Hepatocyte (in vitro differentiated cells): ENCODE data around the gene ABLIM2. TPM values are rescaled to one million over a fixed set of nuclear protein-coding genes. Genes with fewer than 3 reads are reported as not detected.

Source experiments
- DNase-seq: peaks from one replicate; pipeline ENCODE4 v3.0.0-alpha.2; 2016; ENCODE audit warnings: low spot score
- H2AFZ ChIP-seq: fragments of 200-600 bp; sonication (generic); 2 replicates; pipeline ENCODE4 v1.6.0; 2016; ENCODE audit warnings: antibody characterized with exemption, mild to moderate bottlenecking
- H3K27ac ChIP-seq: fragments of 200-600 bp; sonication (generic); 2 replicates; pipeline ENCODE4 v1.5.1; 2016; ENCODE audit warnings: mild to moderate bottlenecking
- H3K27me3 ChIP-seq: fragments of 200-600 bp; sonication (generic); 2 replicates; pipeline ENCODE4 v1.6.1; 2016
- H3K36me3 ChIP-seq: fragments of 200-600 bp; sonication (generic); replicated peaks from 2 replicates; pipeline ENCODE4 v1.5.1; 2016; ENCODE audit warnings: low read depth; ENCODE audit not compliant: insufficient read depth
- H3K4me1 ChIP-seq: fragments of 200-600 bp; sonication (generic); 2 replicates; pipeline ENCODE4 v1.5.1; 2016; ENCODE audit warnings: mild to moderate bottlenecking, moderate library complexity; ENCODE audit not compliant: insufficient read depth
- H3K4me2 ChIP-seq: fragments of 200-600 bp; sonication (generic); 2 replicates; pipeline ENCODE4 v1.6.0; 2016
- H3K4me3 ChIP-seq: fragments of 200-600 bp; sonication (generic); 2 replicates; pipeline ENCODE4 v1.5.1; 2016; ENCODE audit warnings: mild to moderate bottlenecking
- H3K79me2 ChIP-seq: fragments of 200-600 bp; sonication (generic); 2 replicates; pipeline ENCODE4 v1.6.0; 2017; ENCODE audit warnings: mild to moderate bottlenecking
- H3K9me2 ChIP-seq: fragments of 200-600 bp; sonication (generic); replicated peaks from 2 replicates; pipeline ENCODE4 v1.6.0; 2017; ENCODE audit warnings: mild to moderate bottlenecking; ENCODE audit not compliant: insufficient read depth
- H3K9me3 ChIP-seq: fragments of 200-600 bp; sonication (generic); 2 replicates; pipeline ENCODE4 v1.5.1; 2016; ENCODE audit warnings: low read depth, mild to moderate bottlenecking
- H4K20me1 ChIP-seq: fragments of 200-600 bp; sonication (generic); 2 replicates; pipeline ENCODE4 v1.6.0; 2016; ENCODE audit warnings: mild to moderate bottlenecking; ENCODE audit not compliant: insufficient read depth, poor library complexity, severe bottlenecking
- CTCF ChIP-seq: fragments of 200-600 bp; sonication (generic); IDR thresholded peaks from 2 replicates; pipeline ENCODE4 v1.5.1; 2016; ENCODE audit warnings: antibody characterized with exemption, mild to moderate bottlenecking; ENCODE audit not compliant: poor library complexity
- EZH2 ChIP-seq: fragments of 200-600 bp; sonication (generic); IDR thresholded peaks from 2 replicates; pipeline ENCODE4 v1.6.1; 2016; ENCODE audit warnings: antibody characterized with exemption, mild to moderate bottlenecking, borderline replicate concordance
- EZH2phosphoT487 ChIP-seq: fragments of 200-600 bp; sonication (generic); IDR thresholded peaks from one replicate; pipeline ENCODE4 v1.6.1; 2018; ENCODE audit warnings: antibody characterized with exemption, mild to moderate bottlenecking, low read depth, moderate library complexity; ENCODE audit not compliant: unreplicated experiment, severe bottlenecking
- WGBS: methylation state at CpG from one replicate; pipeline ENCODE4 v1.1.6; 2016; ENCODE audit warnings: low lambda C conversion rate; ENCODE audit errors: missing lambda C conversion rate; 5-methylcytosine and 5-hydroxymethylcytosine counted together
- polyA plus RNA-seq: library from polyadenylated mRNA; unstranded; fragments of >200 nt; fragmentation: Nextera tagmentation; extraction: Ambion mirVana; gene quantifications from 2 replicates; pipeline ENCODE4 v1.2.1, GENCODE V29; 2016
- total RNA-seq: library from RNA; depleted of rRNA; stranded (reverse); fragments of >200 nt; gene quantifications from 2 replicates; pipeline ENCODE4 v1.2.3, GENCODE V29; 2014

Gene ABLIM2
- total and polyA plus RNA-seq, 2 experiments from 2014 or later, result 1.7 to 2.0 TPM

GRCh38 chr4:7976025-7976424, 182.6 kb downstream of the ABLIM2 start:
- Histone ChIP-seq H3K27ac (no peak overlapping the region), H3K36me3 (no peaks in the 10 kb centered on the region), H3K4me1 (peaks cover 26% of the 10 kb centered on the region), H3K9me2 (no peaks in the 10 kb centered on the region), H3K9me3 (no peaks in the 10 kb centered on the region), H3K27me3 (no peaks in the 10 kb centered on the region), H3K79me2 (no peaks in the 10 kb centered on the region), H4K20me1 (no peaks in the 10 kb centered on the region), H3K4me3 (no peak overlapping the region), H2AFZ (no peak overlapping the region), H3K4me2 (no peak overlapping the region)
- 97% methylated on average over 7 of the region's 7 CpGs for WGBS
- DNase-seq, result no peak
- TF ChIP-seq CTCF (no peak), EZH2 (no peak), EZH2phosphoT487 (no peak)

GRCh38 chr4:7974425-7974824, 184.2 kb downstream of the ABLIM2 start:
- Histone ChIP-seq H2AFZ (no peak overlapping the region), H3K4me3 (no peak overlapping the region), H3K27ac (no peak overlapping the region), H4K20me1 (no peaks in the 10 kb centered on the region), H3K9me2 (no peaks in the 10 kb centered on the region), H3K4me1 (peaks cover 42% of the 10 kb centered on the region), H3K79me2 (no peaks in the 10 kb centered on the region), H3K9me3 (no peaks in the 10 kb centered on the region), H3K27me3 (no peaks in the 10 kb centered on the region), H3K36me3 (no peaks in the 10 kb centered on the region), H3K4me2 (no peak overlapping the region)
- DNase-seq, result no peak
- 86% methylated on average over 1 of the region's 1 CpG for WGBS
- no peak for TF ChIP-seq CTCF
- no peak for TF ChIP-seq EZH2
- no peak for TF ChIP-seq EZH2phosphoT487

- H2AFZ ChIP-seq, result no peak overlapping the region
Measured at GRCh38 chr4:7973545-7973981, 185.1 kb downstream of the ABLIM2 start.

More at GRCh38 chr4:7973545-7973981, 185.1 kb downstream of the ABLIM2 start:
- peaks cover 41% of the 10 kb centered on the region for H3K4me1 ChIP-seq
- peak overlapping the region; percentile 46 for H3K27ac ChIP-seq
- TF ChIP-seq EZH2, result no peak
- TF ChIP-seq CTCF, result no peak
- no peak for TF ChIP-seq EZH2phosphoT487
- no peaks in the 10 kb centered on the region for H4K20me1 ChIP-seq
- H3K27me3 ChIP-seq, result no peaks in the 10 kb centered on the region
- H3K36me3 ChIP-seq, result no peaks in the 10 kb centered on the region
- no peak overlapping the region for H3K4me2 ChIP-seq
- no peaks in the 10 kb centered on the region for H3K79me2 ChIP-seq
- H3K4me3 ChIP-seq, result no peak overlapping the region
- no peak for DNase-seq
- H3K9me2 ChIP-seq, result no peaks in the 10 kb centered on the region
- 60% methylated on average over 10 of the region's 10 CpGs for WGBS
- no peaks in the 10 kb centered on the region for H3K9me3 ChIP-seq
